BLaER1 treated with 17β-estradiol and CSF1 and Interleukin-3, amounts not matched to agents 10 nM and 100 nM (cell line): ENCODE results near the gene RAC2.
"Not testable (repeated sequence)": the region's sequence is repeated elsewhere in the genome, so short reads cannot be mapped to it uniquely, and the experiment has no call there.

Source experiments
- H3K27ac ChIP-seq, 11 experiments: shearing (Covaris generic); formaldehyde crosslinking; 2 replicates each; pipeline ENCODE4 v1.8.1; 2022
- H3K27me3 ChIP-seq, 11 experiments: shearing (Covaris generic); formaldehyde crosslinking; 2 replicates each; pipeline ENCODE4 v1.8.1; 2022
- H3K36me3 ChIP-seq, 11 experiments: shearing (Covaris generic); formaldehyde crosslinking; 2 replicates each; pipeline ENCODE4 v1.8.1; 2022
- H3K4me1 ChIP-seq, 10 experiments: shearing (Covaris generic); formaldehyde crosslinking; 2 replicates each; pipeline ENCODE4 v1.8.1; 2022
- H3K4me2 ChIP-seq, 11 experiments: shearing (Covaris generic); formaldehyde crosslinking; 2 replicates each; pipeline ENCODE4 v1.8.1; 2022
- H3K4me3 ChIP-seq, 10 experiments: shearing (Covaris generic); formaldehyde crosslinking; 2 replicates each; pipeline ENCODE4 v1.8.1; 2022
- H3K9ac ChIP-seq, 11 experiments: shearing (Covaris generic); formaldehyde crosslinking; 2 replicates each; pipeline ENCODE4 v1.8.1; 2022
- H3K9me3 ChIP-seq, 11 experiments: shearing (Covaris generic); formaldehyde crosslinking; replicated peaks in 1 of 11; 2 replicates each; pipeline ENCODE4 v1.8.1; 2022
- H4K20me1 ChIP-seq, 11 experiments: shearing (Covaris generic); formaldehyde crosslinking; 2 replicates each; pipeline ENCODE4 v1.8.1; 2022
- Cebpa-rat ChIP-seq, 11 experiments: shearing (Covaris generic); IDR thresholded peaks; 2 replicates each; pipeline ENCODE4 v1.8.1; 2022

The RAC2 gene

GRCh38 chr22:37240240-37240940 is 3.7 kb downstream of the RAC2 start:
- Histone ChIP-seq H3K4me3 (peak overlapping the region in 8 of 10 experiments; percentile 80 to 99 (median 90); a peak in 13 of 20 replicates), H4K20me1 (peaks cover 60 to 69% (median 66%) of the 10 kb centered on the region in 11 experiments; a peak in 21 of 22 replicates), H3K36me3 (peaks cover 51 to 65% (median 62%) of the 10 kb centered on the region in 11 experiments), H3K4me2 (peak overlapping the region; percentile 91 to 100 (median 99)), H3K27me3 (no peaks in the 10 kb centered on the region), H3K9ac (peak overlapping the region; percentile 70 to 92 (median 86); a peak in 19 of 22 replicates), H3K27ac (peak overlapping the region in 10 of 11 experiments; percentile 78 to 94 (median 86); a peak in 17 of 22 replicates), H3K4me1 (peaks cover 80 to 98% (median 91%) of the 10 kb centered on the region in 10 experiments), H3K9me3 (no peaks in the 10 kb centered on the region)
- no peak for TF ChIP-seq Cebpa-rat (IDR thresholded peaks at IDR 0.05)

DNA sequence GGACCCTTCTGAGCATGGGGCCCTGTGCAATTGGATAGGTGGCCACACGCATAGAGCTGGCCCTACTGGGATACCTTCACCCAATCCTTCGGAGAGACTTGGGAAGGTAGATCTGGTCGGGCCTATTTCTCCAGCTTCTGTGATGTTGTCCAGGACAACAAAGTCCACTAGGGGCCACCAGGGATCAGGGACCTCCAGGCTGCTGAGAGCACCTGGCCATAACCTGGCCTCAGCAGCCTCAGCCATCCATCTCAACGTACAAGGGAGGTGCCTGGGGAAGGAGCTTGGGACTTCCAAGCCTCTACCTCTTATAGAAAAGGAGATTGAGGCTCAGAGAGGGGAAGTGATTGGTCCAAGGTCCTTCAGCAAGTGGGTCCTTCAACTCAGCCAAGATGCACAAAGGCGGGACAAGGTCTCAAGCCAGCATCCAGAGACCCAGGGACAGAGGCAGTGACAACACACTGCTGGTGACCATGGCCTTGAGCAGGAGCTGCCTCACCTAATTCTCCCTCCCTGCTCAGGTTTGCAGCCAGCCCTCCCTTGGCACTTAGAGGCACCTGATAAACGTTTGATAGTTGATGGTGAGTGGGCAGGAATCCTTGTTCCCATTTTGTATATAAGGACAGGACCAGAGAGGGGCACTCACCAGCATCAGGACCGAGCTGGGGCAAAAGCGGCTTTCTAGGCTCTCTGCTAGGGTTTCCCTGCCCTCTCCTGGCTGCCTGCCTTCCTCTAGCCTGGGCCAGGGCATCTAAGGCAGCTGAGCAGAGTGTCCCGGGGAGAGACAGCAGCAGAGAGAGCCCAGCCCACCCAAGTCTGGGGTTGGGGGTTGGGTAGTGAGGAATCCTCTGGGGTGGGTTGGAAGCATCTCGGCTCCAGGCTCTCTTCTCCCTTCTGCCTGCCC is 4.5 kb downstream of the RAC2 start:
- peaks cover 68 to 77% (median 74%) of the 10 kb centered on the region in 11 experiments for H4K20me1 ChIP-seq
- no peak for TF ChIP-seq Cebpa-rat (IDR thresholded peaks at IDR 0.05)
- H3K4me3 ChIP-seq: peak overlapping the region in 4 of 10 experiments; percentile 38 to 98 (median 86); a peak in 5 of 20 replicates
- H3K27me3 ChIP-seq: no peaks in the 10 kb centered on the region
- H3K9ac ChIP-seq: peak overlapping the region; percentile 46 to 92 (median 85); a peak in 19 of 22 replicates
- no peaks in the 10 kb centered on the region for H3K9me3 ChIP-seq
- peak overlapping the region in 8 of 11 experiments; percentile 15 to 94 (median 83); a peak in 12 of 22 replicates for H3K27ac ChIP-seq
- H3K36me3 ChIP-seq: peaks cover 58 to 73% (median 70%) of the 10 kb centered on the region in 11 experiments
- peaks cover 80 to 98% (median 91%) of the 10 kb centered on the region in 10 experiments for H3K4me1 ChIP-seq
- peak overlapping the region; percentile 91 to 100 (median 99) for H3K4me2 ChIP-seq

GRCh38 chr22:37237371-37238268 is 6.4 kb downstream of the RAC2 start:
- no peak for TF ChIP-seq Cebpa-rat (IDR thresholded peaks at IDR 0.05)
- Histone ChIP-seq H3K4me2 (peak overlapping the region; percentile 91 to 100 (median 99)), H3K36me3 (peaks cover 78 to 93% (median 90%) of the 10 kb centered on the region in 11 experiments), H3K4me3 (peak overlapping the region in 7 of 10 experiments; percentile 7 to 30 (median 27); a peak in 5 of 20 replicates), H3K9ac (peak overlapping the region; percentile 31 to 90 (median 51); a peak in 18 of 22 replicates), H3K4me1 (peaks cover 95 to 99% (median 98%) of the 10 kb centered on the region in 10 experiments), H4K20me1 (peaks cover 88 to 97% (median 94%) of the 10 kb centered on the region in 11 experiments), H3K9me3 (no peaks in the 10 kb centered on the region), H3K27me3 (no peaks in the 10 kb centered on the region), H3K27ac (peak overlapping the region in 8 of 11 experiments; percentile 8 to 67 (median 56); a peak in 14 of 22 replicates)

DNA sequence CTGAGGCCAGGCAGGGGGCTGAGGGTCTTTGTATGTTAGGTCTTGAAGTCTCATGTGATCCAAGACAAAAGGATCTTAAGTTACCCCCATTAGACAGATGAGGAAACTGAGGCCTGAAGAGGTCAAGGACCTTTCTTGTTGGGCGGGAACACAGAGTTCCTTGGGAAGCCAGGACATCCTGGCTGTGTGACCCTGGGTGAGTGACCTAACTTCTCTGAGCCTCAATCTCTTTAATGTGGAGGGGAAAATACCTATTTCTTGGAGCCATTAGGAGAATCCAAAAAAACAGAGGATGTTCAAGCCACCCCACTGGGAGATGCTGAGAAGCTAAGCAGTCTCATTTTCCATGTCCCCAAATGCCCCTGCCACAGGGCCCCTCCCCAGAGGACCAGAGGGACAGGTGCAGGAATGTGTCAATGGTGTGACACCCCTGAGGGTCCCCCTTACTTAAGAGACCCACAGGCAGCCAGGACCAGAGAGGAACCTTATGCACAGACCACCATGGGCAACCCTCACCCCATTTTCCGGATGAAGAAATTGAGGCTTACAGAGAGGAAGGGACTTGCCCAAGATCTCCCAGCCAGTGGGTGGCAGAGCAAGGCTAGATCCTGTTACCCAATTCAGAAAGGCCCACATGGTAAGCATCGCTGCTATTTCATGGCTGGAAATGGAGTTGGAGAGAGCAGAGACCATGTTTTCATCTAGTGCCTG is 8.0 kb downstream of the RAC2 start:
- peak in 2 of 11 experiments; percentile 13 to 75; a peak in 3 of 22 replicates for TF ChIP-seq Cebpa-rat (IDR thresholded peaks at IDR 0.05)
- peak overlapping the region in 5 of 11 experiments; percentile 23 to 49 (median 38); a peak in 4 of 22 replicates for H3K27ac ChIP-seq
- H3K9me3 ChIP-seq: no peaks in the 10 kb centered on the region
- H3K4me1 ChIP-seq: peaks cover 98 to 99% (median 98%) of the 10 kb centered on the region in 10 experiments
- H3K4me3 ChIP-seq: peak overlapping the region in 1 of 10 experiments; percentile 10; a peak in 1 of 20 replicates
- peaks cover 91 to 100% (median 98%) of the 10 kb centered on the region in 11 experiments for H4K20me1 ChIP-seq
- no peaks in the 10 kb centered on the region for H3K27me3 ChIP-seq
- H3K36me3 ChIP-seq: peaks cover 93 to 98% (median 95%) of the 10 kb centered on the region in 11 experiments
- H3K9ac ChIP-seq: peak overlapping the region in 5 of 11 experiments; percentile 3 to 53 (median 24); a peak in 4 of 22 replicates
- H3K4me2 ChIP-seq: peak overlapping the region; percentile 87 to 99 (median 94)

DNA sequence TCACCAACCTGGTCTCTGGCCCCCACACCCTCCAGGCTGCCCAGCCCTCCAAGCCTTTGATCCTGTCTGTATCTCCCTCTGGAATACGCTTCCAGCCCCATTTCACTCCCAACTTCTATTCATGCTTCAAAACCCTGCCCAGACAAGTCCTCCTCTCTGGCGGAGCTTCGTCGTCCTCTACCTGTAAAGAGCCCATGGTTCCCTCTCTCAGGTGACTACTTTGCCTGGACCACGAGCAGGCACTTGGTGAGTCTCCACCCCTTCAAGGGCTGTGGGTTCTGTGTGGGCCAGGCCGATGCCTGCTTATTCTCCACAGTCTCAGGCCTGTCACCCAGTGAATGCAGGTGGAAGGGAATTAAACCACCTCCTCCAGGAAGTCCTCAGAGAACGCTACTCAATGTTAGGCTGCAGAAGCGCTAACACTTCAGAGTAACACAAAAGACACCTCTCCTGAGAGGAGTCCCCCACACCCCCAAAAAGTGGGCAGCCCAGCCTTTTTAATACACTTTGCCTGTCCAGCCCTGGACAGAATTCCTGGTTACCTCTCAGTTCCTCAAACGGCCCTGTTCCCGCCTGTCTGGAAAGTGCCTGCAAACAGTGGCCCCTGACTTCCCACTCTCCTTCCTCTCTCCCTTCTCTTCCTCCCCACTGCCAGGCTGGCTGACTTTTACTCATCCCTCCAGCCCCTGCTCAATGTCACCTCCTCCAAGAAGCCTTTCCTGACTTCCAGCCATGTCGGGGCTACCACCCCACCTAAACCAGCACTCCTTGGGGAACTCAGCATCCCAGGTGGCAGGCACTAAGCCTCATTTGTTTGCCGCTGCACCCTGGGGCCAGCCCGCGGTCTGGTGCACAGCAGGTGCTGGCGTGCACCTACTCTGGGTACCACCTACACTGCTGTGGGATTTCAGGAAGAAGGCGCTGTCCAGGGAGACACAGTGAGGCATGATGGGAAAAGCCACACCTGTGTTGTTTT is 9.0 kb downstream of the RAC2 start:
- Histone ChIP-seq H3K4me3 (peak overlapping the region in 2 of 10 experiments; percentile 10 to 17; a peak in 2 of 20 replicates), H3K4me2 (peak overlapping the region; percentile 87 to 99 (median 94)), H3K9me3 (no peaks in the 10 kb centered on the region), H4K20me1 (peaks cover 81 to 98% (median 96%) of the 10 kb centered on the region in 11 experiments), H3K27me3 (no peaks in the 10 kb centered on the region), H3K9ac (peak overlapping the region in 6 of 11 experiments; percentile 3 to 53 (median 27); a peak in 8 of 22 replicates), H3K4me1 (peaks cover 97 to 98% (median 98%) of the 10 kb centered on the region in 10 experiments), H3K36me3 (peaks cover 86 to 94% (median 89%) of the 10 kb centered on the region in 11 experiments), H3K27ac (peak overlapping the region in 6 of 11 experiments; percentile 11 to 52 (median 32); a peak in 6 of 22 replicates)
- no peak for TF ChIP-seq Cebpa-rat (IDR thresholded peaks at IDR 0.05)

DNA sequence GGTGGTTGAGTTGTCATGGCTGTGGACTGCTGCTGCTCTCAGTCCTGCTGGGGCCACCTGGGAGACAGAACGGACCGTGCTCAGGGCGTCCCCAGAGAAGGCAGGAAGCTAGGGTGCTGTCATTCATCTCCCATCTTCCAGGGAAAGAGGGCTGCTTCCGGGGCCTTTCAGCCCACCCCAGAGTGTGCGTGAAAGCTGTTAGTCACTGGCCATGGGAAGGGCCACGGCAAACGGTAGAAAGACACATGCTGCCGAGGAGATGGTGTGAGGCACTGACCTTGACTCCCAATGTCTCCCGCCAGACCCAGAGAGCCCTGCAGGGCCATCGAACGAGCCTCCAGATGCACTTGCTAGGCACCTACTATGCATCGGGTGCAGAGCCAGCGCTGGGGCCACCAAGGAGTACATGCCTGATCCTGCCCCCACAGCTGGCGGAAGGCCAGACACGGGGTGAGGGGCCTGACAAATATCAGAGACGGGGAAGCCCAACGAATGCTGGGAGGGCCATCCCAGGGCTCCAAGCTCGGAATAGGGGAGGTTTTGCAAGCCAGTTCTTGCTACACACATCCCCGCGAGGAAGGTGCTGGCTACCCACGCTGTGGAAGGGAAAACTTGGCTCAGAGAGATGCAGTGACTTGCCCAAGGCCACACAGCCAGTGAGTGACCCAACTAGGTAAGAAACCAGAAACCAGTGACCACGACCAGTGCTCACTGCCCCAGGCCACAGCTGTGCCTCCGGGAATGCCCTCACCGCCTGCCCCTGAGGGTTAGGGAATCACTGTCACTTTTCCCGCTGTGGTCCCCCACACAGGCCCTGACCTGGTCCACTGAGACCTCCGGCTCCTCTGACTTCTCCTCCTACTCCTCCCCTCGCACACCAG is 10.1 kb downstream of the RAC2 start:
- Histone ChIP-seq H3K27me3 (no peaks in the 10 kb centered on the region), H3K27ac (peak overlapping the region in 6 of 11 experiments; percentile 11 to 52 (median 37); a peak in 6 of 22 replicates), H3K4me2 (peak overlapping the region; percentile 87 to 99 (median 94)), H3K4me3 (no peak overlapping the region), H3K36me3 (peaks cover 75 to 89% (median 86%) of the 10 kb centered on the region in 11 experiments), H3K9me3 (no peaks in the 10 kb centered on the region), H4K20me1 (peaks cover 71 to 95% (median 85%) of the 10 kb centered on the region in 11 experiments), H3K9ac (peak overlapping the region in 8 of 11 experiments; percentile 2 to 53 (median 34); a peak in 8 of 22 replicates), H3K4me1 (peaks cover 96 to 98% (median 97%) of the 10 kb centered on the region in 10 experiments)
- no peak for TF ChIP-seq Cebpa-rat (IDR thresholded peaks at IDR 0.05)

- peak overlapping the region; percentile 87 to 99 (median 94); a peak in 21 of 22 replicates for H3K4me2 ChIP-seq
- H3K4me1 ChIP-seq: peaks cover 96 to 98% (median 97%) of the 10 kb centered on the region in 10 experiments
- H3K4me3 ChIP-seq, H3K9me3 ChIP-seq, H3K27me3 ChIP-seq: not testable (repeated sequence)
- H3K36me3 ChIP-seq: peaks cover 69 to 88% (median 80%) of the 10 kb centered on the region in 11 experiments
- peak overlapping the region in 7 of 11 experiments; percentile 2 to 53 (median 35); a peak in 4 of 22 replicates for H3K9ac ChIP-seq
- H3K27ac ChIP-seq: peak overlapping the region in 3 of 11 experiments; percentile 9 to 52 (median 13); a peak in 2 of 22 replicates
- H4K20me1 ChIP-seq: peaks cover 65 to 95% (median 79%) of the 10 kb centered on the region in 11 experiments
Observed at GRCh38 chr22:37233371-37233750, 10.7 kb downstream of the RAC2 start.
